Smooth muscle cell (in vitro differentiated cells): ENCODE results near the gene TMEM135. TPM values are rescaled to one million over a fixed set of nuclear protein-coding genes. Genes with fewer than 3 reads are reported as not detected.

Source experiments
- DNase-seq: peaks from one replicate; lab custom pipeline; 2025; ENCODE audit not compliant: unreplicated experiment; lab: John Stamatoyannopoulos, UW
- H2AFZ ChIP-seq: fragments of 200-600 bp; sonication (generic); 2 replicates; pipeline ENCODE4 v1.6.0; 2016; ENCODE audit warnings: antibody characterized with exemption, low read depth, mild to moderate bottlenecking
- H3F3A ChIP-seq: fragments of 200-600 bp; sonication (generic); 2 replicates; pipeline ENCODE4 v1.6.0; 2017; ENCODE audit warnings: antibody characterized with exemption, low read depth
- H3K27ac ChIP-seq: fragments of 200-600 bp; sonication (generic); 2 replicates; pipeline ENCODE4 v1.5.1; 2016; ENCODE audit warnings: low read depth, mild to moderate bottlenecking
- H3K27me3 ChIP-seq: fragments of 200-600 bp; sonication (generic); 2 replicates; pipeline ENCODE4 v1.6.1; 2016; ENCODE audit warnings: low read depth, mild to moderate bottlenecking
- H3K36me3 ChIP-seq: fragments of 200-600 bp; sonication (generic); 2 replicates; pipeline ENCODE4 v1.5.1; 2016; ENCODE audit warnings: low read depth
- H3K4me1 ChIP-seq: fragments of 200-600 bp; sonication (generic); 2 replicates; pipeline ENCODE4 v1.5.1; 2016; ENCODE audit warnings: low read depth
- H3K4me2 ChIP-seq: fragments of 200-600 bp; sonication (generic); 2 replicates; pipeline ENCODE4 v1.6.0; 2016; ENCODE audit warnings: mild to moderate bottlenecking
- H3K4me3 ChIP-seq: fragments of 200-600 bp; sonication (generic); 2 replicates; pipeline ENCODE4 v1.5.1; 2016; ENCODE audit warnings: mild to moderate bottlenecking
- H3K79me2 ChIP-seq: fragments of 200-600 bp; sonication (generic); 2 replicates; pipeline ENCODE4 v1.6.0; 2016; ENCODE audit warnings: low read depth, mild to moderate bottlenecking
- H3K9ac ChIP-seq: fragments of 200-600 bp; sonication (generic); 2 replicates; pipeline ENCODE4 v1.6.0; 2016; ENCODE audit warnings: low read depth
- H3K9me3 ChIP-seq: fragments of 200-600 bp; sonication (generic); replicated peaks from 2 replicates; pipeline ENCODE4 v1.5.1; 2016; ENCODE audit warnings: low read depth
- H4K20me1 ChIP-seq: fragments of 200-600 bp; sonication (generic); 2 replicates; pipeline ENCODE4 v1.6.0; 2016; ENCODE audit warnings: low read depth
- WGBS: methylation state at CpG from one replicate; pipeline ENCODE4 v1.1.7; 2016; ENCODE audit warnings: low lambda C conversion rate; 5-methylcytosine and 5-hydroxymethylcytosine counted together
- polyA plus RNA-seq: library from polyadenylated mRNA; unstranded; fragments of >200 nt; fragmentation: Nextera tagmentation; extraction: Ambion mirVana; gene quantifications from 2 replicates; pipeline ENCODE4 v1.2.1, GENCODE V29; 2016
- total RNA-seq: library from RNA; depleted of rRNA; stranded (reverse); fragments of >200 nt; gene quantifications from 2 replicates; pipeline ENCODE4 v1.2.3, GENCODE V29; 2014
- TF ChIP-seq, protein P1 (sequence below): fragments of 200-600 bp; sonication (generic); IDR thresholded peaks from 2 replicates; pipeline ENCODE4 v1.5.1; 2017; ENCODE audit warnings: borderline replicate concordance, mild to moderate bottlenecking, antibody characterized with exemption; ENCODE audit not compliant: insufficient read depth, poor library complexity, severe bottlenecking

The TMEM135 gene
- total and polyA plus RNA-seq, 2 experiments from 2014 or later: 12.4 to 21.7 TPM

DNA sequence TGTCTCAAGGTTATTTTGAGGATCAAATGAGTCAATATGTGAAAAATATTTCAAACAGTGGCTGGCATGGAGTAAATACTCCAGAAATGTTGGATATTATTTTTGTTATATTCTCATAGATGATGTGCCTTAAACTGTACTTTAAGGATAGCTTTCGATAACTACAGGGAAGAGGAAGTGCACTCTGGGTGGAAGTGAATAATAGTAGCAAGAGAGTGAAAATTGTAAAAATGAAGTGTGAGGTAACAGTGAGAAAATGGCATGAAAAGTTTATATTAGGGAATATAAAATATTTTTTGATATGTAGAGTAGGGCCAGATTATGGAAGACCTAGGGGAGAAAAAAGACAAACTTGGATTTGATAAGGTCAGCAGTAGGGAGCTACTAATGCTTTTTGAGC, 258.9 kb downstream of the TMEM135 start:
- H3K4me2 ChIP-seq: no peak overlapping the region
- H3K27me3 ChIP-seq: no peaks in the 10 kb centered on the region
- no peak overlapping the region for H3K27ac ChIP-seq
- H3K9ac ChIP-seq: no peak overlapping the region
- H3K36me3 ChIP-seq: no peaks in the 10 kb centered on the region
- no peak overlapping the region for H2AFZ ChIP-seq
- DNase-seq: no peak
- no peaks in the 10 kb centered on the region for H3K4me1 ChIP-seq
- no peak overlapping the region for H3K4me3 ChIP-seq
- H3F3A ChIP-seq: no peaks in the 10 kb centered on the region
- H3K79me2 ChIP-seq: no peaks in the 10 kb centered on the region
- 95% methylated on average over 1 of the region's 1 CpG for whole genome bisulfite sequencing
- TF ChIP-seq, protein P1, sequence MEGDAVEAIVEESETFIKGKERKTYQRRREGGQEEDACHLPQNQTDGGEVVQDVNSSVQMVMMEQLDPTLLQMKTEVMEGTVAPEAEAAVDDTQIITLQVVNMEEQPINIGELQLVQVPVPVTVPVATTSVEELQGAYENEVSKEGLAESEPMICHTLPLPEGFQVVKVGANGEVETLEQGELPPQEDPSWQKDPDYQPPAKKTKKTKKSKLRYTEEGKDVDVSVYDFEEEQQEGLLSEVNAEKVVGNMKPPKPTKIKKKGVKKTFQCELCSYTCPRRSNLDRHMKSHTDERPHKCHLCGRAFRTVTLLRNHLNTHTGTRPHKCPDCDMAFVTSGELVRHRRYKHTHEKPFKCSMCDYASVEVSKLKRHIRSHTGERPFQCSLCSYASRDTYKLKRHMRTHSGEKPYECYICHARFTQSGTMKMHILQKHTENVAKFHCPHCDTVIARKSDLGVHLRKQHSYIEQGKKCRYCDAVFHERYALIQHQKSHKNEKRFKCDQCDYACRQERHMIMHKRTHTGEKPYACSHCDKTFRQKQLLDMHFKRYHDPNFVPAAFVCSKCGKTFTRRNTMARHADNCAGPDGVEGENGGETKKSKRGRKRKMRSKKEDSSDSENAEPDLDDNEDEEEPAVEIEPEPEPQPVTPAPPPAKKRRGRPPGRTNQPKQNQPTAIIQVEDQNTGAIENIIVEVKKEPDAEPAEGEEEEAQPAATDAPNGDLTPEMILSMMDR: no peak
- no peaks in the 10 kb centered on the region for H4K20me1 ChIP-seq
- H3K9me3 ChIP-seq: no peaks in the 10 kb centered on the region

DNA sequence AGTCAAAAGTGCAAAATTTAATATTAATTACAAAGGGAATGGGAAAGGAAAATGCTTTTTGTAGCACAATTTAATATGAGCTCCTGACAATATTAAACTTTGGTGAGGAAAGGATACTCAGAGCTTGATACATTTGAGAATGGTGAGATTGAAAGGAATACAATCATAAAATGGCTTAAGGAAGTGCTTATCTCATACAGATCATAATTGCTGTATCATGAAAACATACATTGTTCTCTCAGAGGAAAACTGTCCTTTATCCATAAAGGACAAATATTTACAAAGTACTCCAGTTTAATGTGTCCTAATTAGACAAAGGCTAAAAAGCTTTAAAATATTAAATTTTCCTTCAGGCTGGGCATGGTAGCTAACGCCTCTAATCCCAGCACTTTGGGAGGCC, 260.4 kb downstream of the TMEM135 start:
- WGBS: 88% methylated on average over 1 of the region's 1 CpG
- TF ChIP-seq, protein P1: no peak
- no peak overlapping the region for H3K4me2 ChIP-seq

DNA sequence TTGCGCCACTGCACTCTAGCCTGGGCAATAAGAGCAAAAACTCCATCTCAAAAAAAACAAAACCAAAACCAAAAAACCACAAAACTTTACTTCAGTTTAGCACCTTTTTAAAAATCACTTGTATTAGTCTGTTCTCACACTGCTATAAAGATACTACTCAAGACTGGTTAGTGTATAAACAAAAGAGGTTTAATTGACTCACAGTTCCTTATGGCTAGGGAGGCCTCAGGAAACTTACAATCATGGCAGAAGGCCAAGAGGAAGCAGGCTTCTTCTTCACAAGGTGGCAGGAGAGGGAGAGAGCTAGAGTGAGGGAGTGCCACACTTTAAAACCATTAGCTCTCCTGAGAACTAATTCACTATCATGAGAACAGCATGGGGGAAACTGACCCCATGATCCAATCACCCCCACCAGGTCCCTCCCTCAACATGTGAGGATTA, 261.3 kb downstream of the TMEM135 start:
- Histone ChIP-seq H3K4me2 (no peak overlapping the region), H3K9me3 (no peaks in the 10 kb centered on the region), H3K9ac (no peak overlapping the region), H2AFZ (no peak overlapping the region), H3K4me1 (no peaks in the 10 kb centered on the region), H3K27me3 (no peaks in the 10 kb centered on the region), H3K4me3 (no peak overlapping the region), H4K20me1 (no peaks in the 10 kb centered on the region), H3K79me2 (no peaks in the 10 kb centered on the region), H3K36me3 (no peaks in the 10 kb centered on the region), H3F3A (no peaks in the 10 kb centered on the region), H3K27ac (no peak overlapping the region)
- WGBS: 100% methylated on average over 1 of the region's 1 CpG
- DNase-seq: no peak
- TF ChIP-seq, protein P1: no peak

More for the DNA sequence above, 260.4 kb downstream of the TMEM135 start:
- Histone ChIP-seq H3K79me2 (no peaks in the 10 kb centered on the region), H3F3A (no peaks in the 10 kb centered on the region), H3K4me1 (no peaks in the 10 kb centered on the region), H3K36me3 (no peaks in the 10 kb centered on the region), H4K20me1 (no peaks in the 10 kb centered on the region), H3K9ac (no peak overlapping the region), H3K27ac (no peak overlapping the region), H3K27me3 (no peaks in the 10 kb centered on the region), H3K9me3 (no peaks in the 10 kb centered on the region), H2AFZ (no peak overlapping the region), H3K4me3 (no peak overlapping the region)
- DNase-seq: no peak

DNA sequence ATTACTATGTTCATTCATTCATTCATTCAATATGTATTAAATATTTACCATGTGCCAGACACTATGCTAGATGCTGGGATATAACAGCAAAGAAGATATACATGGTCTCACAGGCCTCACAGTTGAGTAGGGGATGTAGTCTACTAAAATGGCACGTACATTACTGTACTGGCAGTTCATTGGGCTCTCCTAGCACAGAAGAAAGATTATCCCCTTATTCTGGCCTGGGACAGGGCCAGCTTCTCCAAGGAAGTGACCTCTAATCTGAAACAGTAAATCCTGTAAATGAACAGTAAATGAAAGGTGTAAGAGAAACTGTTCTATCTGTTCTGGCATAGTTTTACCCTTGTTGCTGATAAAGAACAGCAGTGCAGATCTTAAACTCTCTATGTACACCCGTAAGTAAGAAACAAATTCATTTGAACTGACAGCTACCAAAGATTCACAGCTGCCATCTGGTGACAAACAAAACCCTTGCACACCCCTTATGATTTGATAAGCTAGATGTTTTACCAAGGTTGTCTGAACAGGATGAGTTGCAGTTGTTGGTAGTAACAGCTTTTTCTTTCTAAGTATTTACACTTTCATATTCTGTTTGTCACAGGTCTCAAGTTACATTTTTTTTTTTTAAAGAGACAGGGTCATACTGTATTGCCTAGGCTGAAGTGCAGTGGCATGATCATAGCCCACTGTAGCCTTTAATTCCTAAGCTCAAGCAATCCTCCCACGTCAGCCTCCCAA, 263.1 kb downstream of the TMEM135 start:
- Histone ChIP-seq H3K4me3 (no peak overlapping the region), H3K36me3 (no peaks in the 10 kb centered on the region), H3K9me3 (no peaks in the 10 kb centered on the region), H4K20me1 (no peaks in the 10 kb centered on the region), H3F3A (no peaks in the 10 kb centered on the region), H3K27ac (no peak overlapping the region), H3K4me1 (no peaks in the 10 kb centered on the region), H2AFZ (no peak overlapping the region), H3K9ac (no peak overlapping the region), H3K79me2 (no peaks in the 10 kb centered on the region), H3K4me2 (no peak overlapping the region), H3K27me3 (no peaks in the 10 kb centered on the region)
- DNase-seq: no peak
- TF ChIP-seq, protein P1: no peak
- WGBS: 64% methylated on average over 3 of the region's 3 CpGs
